GM19043 (cell line): ENCODE data around the gene BHLHA15.

Experiments
- ATAC-seq: cut with Tn5 transposase; IDR thresholded peaks from one replicate; pipeline ENCODE4 v1.9.1; 2021; ENCODE audit warnings: low read depth; ENCODE audit not compliant: unreplicated experiment

The BHLHA15 gene

DNA sequence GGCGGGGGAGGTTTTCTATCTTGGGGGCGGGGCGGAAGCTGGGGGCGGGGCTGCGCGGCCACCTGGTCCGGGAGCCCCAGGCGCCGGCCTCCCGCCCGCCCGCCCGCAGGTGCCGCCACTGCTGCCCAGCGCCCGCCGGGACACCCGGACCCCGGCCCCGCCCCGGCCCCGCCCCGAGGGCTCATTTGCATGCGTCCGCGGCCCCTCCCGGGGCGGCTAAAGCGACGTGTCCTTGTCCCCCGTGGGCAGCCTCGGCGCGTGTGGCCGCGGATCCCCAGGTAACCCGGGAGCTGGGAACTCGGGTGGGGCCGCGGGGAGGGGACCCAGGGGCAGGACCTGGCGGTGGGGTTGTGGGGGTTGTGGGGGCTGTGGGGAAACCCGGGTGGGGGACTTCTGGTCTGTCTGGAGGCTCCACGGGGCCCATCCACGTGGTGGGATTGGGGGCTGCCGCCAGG is at the start of gene BHLHA15:
Gene BHLHA15, plus strand, starts transcription at position 219 of the 455 bp plus-strand sequence. CDS start 871 bp downstream, outside the sequence.
- ATAC-seq, result no peak

DNA sequence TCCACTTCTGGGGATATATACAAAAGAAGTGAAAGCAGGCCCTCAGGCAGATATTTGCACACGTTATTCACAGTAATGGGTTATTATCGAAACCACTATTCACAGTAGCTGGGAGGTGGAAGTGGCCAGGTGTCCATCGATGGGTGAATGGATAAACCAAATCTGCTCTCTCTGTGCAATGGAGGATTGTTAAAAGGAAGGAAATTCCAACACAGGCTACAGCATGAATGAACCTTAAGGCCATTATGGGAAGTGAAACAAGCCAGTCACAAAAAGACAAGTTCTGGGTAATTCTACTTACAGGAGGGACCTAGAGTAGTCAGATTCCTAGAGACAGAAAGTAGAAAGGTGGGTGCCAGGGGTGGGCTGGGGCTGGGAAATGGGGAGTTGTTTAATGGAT is 48.5 kb upstream of the BHLHA15 start:
- no peak for ATAC-seq

DNA sequence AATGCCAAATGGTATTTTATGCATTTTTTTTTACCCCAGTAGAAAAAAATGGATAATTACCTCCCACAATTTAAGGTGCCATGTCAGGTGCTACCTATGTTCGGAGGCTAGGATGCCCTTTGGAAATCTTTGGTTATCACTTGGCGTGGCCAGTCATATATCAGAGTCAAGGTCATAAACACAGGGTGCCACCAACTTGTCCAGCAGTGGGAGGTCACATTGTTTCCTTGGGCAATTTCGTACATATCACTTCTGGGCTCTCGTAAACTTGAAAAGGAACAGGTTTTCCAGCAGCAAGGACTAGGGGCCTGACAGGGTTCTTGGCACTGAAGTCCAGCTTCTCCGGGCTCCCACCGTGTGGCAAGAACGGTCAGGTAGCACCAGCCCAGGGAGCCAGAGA is 48.0 kb upstream of the BHLHA15 start:
- ATAC-seq, result no peak

DNA sequence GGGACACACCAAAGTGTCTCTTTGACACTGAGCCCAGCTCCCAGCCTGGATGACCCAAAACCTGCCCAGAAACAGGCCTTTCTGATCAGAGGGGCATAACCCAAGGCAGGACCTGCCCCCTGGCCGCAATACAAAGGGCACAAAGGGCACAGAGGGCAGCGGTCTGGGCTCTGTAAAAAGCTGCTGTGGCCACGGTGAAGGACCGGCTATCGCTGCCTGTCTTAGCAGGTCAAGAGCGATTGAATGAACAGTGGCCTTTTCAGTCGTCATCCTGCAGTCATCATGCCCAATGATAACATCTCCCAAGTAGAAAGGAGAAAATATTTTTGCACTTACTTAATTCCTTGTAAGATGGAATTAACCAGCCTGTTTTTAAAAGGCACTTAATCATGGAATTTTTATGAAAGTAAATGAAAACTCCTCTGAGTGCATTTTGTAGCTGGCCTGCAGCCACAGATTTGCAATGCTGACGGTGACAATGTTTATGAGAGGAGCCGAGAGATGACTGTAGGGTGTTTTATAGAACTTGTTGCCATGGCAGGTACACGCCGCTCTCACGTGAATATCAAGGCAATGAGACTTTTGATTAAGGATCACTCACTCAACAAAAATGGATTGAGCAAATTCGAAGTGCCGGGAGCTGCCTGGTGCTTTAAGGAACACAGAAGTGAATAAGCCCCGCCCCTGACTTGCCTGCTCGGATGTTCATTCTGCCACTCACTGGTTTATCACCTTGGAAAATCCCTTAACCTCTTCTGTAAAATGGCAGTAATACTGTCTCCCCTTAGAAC is 47.3 kb upstream of the BHLHA15 start:
- no peak for ATAC-seq

DNA sequence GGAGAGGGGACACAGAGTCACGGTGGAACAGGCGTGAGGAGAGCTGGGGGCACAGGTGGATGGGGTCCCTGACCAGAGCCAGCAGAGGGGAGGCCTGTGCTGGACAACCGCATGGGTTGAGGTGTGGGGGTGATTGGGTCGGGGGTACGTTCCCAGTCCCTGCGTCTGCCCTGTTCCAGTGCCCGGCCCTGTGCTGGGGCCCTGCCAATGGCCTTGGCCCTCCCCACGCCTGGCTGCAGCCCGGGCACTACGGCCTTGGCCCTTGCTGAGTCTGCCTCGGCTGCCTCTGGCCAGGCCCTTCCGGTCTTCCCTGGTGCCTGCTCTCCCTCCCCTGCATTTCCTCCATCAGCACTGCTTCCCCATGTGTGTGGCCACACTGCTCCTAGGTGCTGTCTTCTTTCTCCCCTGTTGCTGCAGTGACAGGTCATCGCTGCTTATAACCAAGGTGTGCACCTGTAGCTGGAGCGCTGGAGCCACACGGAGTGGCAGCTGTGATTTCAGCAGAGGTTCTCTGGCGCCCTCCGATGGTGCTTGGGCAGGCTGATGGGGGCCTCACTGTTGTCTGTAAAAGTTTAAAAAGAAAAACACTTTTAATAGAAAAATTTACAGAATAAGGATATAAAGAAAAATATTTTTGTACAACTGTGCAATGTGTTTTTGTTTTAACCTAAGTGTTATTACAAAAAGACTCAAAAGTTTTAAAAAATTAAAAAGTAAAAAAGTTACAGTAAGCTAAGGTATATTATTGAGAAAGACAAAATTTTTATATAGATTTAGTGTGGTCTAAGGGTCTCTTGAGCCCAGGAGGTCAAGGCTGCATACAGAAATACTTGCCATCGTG is 45.2 kb upstream of the BHLHA15 start:
- no peak for ATAC-seq

DNA sequence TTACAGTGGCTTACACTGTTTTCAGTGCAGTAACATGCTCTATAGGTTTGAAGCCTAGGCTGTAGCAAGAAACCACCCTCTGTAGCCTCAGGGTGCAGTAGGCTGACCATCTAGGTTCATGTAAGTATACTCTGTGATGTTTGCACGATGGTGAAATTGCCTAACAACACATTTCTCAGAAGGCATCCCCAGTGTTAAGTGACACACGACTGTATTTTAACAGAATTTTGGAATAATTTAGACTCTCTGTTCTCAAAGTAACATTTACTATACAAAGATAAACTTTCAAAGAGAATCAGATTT is 44.6 kb upstream of the BHLHA15 start:
- ATAC-seq, result no peak

DNA sequence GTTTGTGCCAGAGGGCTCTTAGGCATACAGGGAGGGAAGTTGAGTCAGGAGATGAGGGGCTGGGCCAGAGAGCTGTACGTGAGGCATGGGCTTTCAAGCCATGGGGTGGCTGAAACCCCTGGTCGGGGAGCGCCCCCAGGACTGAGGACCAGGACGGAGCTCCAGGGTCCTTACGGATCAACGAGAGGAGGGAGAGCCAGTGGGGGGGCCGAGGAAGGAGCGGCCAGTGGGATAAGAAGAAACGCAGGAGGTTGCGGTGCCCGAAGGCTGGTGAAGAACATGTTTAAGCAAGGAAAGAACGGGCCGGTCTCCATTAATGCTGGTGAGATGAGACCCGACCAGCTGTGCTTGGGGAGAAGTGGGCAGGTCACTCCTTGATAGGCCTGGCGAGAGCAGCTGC is 43.6 kb upstream of the BHLHA15 start:
- no peak for ATAC-seq

DNA sequence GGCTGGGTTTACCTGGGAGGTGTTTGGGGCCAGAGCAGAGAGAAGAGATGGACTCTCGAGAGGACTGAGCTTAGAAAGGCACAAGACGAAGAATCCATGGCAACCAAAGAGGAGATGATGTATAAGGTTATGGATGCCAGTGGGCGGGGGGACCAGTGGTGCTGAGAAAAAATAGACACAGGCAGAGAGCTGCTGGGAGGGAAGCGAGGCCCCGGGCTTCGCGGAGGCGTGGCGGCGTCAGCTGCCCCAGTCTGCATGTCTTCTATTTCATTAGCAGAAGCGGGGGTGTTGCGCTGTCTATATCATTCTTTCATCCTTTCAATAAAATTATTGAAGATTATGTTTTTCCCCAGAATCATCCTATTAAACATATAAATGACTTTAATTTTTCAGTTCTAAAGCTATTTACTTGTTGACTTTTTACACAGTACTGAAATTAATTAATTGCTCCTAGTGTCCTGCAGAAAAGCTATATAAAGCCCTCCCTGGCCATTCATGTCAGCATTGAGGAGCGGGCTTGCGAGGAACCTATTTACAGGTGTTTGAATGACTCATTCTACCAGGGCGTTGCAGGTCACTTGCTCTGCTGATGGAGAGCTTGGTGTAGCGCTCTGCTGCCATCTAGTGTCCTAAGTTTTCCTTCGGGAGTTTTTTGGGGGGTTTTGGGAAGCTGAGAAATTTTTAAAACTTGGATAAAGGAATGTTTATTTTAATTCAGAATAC is 42.9 kb upstream of the BHLHA15 start:
- peak; percentile 59 for ATAC-seq

DNA sequence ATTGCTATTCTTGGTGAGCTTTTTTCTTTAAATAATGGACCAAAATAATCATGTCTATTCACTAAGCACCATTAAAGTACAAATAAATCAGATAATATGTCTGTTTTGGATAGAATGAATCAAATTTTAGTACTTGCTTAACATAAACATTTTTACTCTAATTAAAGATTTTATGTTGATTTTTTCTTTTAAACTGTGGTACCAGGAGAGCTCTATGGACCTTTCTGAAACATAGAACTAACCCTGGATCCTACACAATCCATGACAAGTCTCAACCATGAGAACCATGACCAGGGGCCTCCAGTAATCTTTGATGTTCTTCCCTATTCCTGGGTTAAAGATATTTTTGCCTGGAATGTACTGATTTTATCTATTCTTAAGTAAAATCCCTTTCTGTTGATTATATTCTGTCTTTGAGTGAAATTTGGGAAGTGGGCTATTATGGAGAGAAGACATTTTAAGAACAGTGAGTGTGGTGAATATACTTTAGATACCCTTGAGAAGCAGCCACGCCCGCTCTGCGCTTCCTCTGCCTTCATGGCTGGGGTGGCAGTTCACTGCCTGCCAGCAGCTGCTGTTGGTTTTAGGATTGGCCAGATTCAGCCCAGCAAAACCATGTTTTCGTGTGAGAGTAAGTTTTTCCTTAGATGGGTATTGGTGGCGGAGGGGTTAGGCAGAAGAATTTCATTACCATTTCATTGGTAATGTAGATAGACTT is 42.2 kb upstream of the BHLHA15 start:
- no peak for ATAC-seq

DNA sequence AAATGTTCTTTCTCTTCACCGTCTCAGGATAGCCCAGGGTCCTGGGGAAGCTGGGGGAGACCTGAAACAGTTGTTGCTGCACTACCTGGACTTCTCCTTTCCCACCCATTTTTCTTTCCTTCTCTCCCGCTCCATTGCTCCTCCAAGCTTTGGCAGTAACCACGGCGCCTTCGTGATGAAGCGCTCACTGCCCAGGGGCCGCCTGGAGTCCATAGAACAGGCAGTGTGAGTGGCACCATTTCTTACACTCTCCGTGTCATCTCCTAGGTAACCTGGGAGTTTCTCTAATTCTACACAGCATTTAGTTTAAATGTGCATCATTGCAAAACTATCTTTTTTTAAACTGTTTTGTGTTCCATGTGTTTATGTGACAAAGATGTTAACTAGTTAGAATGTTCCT is 40.3 kb upstream of the BHLHA15 start:
- no peak for ATAC-seq

DNA sequence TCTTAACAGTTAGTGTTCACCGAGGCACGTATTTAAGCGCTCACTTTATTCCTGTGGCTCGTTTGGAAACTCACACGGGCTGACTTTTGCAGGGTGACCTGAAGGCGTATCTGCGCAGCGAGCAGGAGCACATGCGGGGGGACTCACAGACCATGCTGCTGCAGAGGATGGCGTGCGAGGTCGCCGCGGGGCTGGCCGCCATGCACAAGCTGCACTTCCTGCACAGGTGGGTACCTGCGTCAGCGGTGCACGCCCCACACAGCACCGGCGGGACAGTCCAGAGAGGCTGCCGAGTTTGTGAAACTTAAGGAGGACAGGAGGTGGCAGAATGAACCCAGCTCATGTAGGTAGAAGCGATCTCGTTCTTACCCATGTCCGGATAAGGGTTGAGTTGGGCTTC is 39.8 kb upstream of the BHLHA15 start:
- no peak for ATAC-seq

DNA sequence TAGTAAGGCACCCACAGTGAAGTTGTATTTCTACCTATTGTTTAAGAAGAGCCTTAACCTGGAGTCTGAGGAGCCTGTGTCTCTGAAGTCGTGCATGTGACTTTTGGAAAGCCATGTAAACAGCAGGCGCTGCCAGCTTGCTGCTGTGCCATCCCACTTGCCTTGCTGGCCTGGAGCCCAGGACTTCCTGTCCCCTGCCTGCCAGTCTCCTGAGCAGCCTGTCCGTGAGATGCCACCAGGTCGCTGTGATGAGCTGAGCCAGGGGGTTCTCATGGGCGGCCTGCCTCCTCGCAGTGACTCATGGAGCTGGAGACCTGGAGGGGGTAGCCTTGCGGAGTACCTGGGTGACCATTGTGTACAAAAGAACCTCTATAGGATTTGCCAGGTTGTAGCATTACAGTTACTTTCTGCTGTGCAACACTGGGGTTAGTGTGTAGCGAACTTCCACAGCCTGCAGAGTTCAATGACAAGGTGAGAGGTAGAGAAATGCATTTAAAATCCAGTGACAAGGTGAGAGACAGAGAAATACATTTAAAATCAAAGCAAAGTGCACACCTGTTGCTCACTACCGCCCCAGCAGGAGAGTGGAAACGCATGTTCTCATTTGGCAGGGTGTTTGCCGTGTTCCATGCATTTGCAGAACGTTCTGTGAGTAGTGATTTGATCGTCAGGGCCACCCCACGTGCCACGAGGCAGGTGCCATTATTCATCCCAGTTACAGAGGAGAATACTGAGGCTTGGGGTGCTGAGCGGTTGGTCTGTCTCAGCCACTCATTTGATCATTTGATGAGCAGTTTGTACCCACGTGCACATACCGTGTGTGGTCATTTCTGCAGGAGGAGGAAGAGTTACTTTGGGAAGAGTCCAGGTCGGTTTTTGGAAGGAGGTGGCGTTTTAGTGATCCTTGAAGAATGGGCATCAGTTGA is 36.6 kb upstream of the BHLHA15 start:
- no peak for ATAC-seq

DNA sequence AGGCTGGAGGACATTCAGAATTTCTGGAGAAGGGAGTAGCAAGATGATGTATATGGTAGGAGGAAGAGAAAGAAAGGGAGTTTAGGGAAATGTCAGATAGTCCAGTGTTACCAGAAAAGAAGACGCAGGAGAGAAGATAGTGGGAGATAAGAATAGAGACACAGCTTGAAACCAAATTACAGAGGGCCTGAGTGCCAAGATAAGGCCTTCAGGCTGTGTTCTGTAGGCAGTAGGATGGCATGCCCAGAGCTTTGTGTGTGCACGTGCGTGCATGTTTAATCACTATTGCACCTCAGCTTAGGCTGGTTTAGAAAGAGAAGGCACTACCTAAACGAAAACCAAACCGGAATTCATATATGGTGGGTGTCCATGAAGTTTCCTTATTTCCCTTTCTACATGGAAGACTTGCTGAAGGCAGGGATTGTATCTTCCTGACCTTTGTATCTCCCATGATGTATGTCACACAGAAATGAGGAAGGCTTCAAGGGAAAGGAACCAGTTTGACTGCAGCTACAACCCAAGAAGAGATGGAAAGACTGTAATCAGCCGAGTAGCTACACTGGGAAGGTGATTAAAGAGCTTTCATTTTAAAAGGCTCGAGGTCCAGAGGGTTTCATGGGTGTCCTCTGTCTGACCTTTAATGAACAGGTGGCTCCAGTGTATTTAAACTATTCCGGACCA is 35.8 kb upstream of the BHLHA15 start:
- no peak for ATAC-seq

DNA sequence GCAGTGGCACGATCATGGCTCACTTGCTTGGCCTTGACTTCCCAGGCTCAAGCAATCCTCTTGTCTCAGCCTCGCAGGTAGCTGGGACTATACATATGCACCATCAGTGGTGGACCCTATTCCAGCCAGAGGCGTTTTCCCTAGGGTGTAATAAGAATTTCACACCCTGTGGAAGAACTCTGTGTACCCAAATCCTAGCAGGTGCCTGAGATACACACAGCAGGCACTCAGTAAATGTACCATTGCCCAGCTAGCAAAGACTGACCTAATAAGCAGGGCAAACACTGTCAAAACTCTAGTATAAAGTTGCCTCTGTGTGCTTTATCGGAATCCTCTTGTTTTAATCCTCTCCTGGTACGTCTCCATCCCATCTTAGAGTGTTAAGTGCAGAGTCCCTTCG is 33.7 kb upstream of the BHLHA15 start:
- no peak for ATAC-seq

DNA sequence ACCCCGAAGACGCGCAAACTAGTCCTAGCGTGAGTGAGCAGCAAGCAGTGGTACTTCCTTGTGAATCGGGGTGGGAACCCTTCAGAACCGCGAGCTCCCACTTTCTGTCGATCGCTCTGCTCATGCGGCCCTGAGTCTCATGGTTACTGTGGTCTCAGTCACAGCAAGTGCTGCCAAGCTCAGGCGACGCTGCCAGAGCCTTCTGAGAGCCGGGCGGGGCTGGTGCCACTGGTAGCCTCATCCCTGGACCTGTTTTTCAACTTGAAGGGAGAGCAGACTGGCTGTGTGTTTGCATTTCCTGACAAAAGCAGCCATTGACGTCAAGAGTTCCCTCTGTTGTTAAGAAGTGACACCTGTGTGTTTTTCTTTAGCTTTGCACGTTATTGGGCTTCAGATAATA is 32.9 kb upstream of the BHLHA15 start:
- no peak for ATAC-seq

DNA sequence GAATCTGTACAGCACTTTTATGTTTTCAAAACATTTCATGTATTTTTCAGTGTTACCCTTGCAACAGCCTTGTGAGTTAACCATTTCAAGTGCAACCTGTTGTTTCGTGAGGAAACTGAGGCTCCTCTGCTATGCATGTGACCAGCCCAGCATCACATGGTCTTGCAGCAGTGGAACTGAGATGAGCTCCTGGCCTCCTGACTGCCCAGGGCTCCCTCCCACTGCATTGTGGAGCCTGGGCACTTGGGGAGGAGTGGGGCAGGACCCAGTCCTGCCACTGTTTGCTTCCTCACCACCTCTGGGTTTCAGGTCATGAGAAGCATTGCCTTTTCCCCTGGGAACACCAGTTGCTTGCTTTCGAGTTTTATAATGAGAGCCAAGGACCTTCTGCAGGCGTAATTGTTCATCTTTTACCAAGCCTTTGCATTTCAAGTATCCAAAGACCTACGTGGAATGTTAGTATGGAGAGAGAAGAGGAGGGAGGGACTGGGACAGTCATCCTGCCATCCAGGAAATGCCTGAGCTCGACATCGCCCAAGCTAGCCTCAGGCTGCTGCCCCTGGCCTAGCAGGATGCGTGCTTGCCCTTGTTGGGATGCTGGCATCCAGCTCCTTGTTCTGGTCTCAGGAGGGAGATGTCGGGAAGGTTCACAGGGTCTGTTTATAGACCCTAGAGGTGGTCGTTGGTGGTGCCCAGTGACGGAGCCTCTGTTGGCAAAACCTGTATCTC is 32.3 kb upstream of the BHLHA15 start:
- ATAC-seq, result no peak

DNA sequence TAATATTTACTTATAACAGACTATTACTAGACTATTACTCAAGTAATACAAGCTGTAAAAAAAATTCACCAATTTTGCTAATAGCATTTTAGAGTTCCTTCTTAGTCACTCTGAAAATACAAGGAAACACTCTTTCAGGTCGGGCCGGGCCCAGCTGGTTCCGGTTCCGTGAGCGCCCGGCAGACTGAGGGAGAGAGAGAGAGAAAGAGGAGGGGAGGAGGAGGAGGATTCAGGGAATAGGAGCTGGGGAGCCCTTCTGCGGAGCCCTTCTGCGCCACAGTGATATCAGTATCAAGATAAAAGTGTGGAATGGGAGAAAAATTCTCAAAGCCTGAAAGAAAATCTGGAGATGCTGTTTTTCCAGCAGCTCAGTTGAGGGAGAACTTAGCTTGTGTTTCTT is 30.5 kb upstream of the BHLHA15 start:
- ATAC-seq, result no peak

DNA sequence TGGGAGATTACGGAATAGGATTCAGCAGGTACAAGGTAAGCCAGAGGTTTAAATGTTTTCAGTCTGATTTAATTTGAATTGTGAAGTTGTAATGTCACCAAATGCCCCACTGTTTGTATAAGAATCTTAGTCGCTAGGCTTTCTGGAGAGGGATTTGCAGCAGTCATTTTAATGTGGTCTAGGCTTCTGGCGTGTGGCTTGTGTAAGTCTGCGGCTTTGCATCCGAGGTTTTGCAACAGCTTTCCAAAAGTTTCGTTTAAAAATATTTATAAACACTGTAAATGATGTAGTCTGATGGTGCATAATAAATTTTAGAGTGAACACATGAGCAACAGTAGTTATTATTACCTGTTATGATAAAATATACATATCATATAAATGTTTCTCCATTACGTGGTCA is 26.1 kb upstream of the BHLHA15 start:
- ATAC-seq, result no peak
